ENCODE data around the gene NALCN. TPM values are rescaled to one million over a fixed set of nuclear protein-coding genes. Genes with fewer than 3 reads are reported as not detected.

The NALCN gene
- total RNA-seq, 2 donors from 2014 or later: 0.11 TPM; not detected in 1

- Histone ChIP-seq H3K9me3 (ENCODE audit: control insufficient read depth, low read length) (no peaks in the 10 kb centered on the region), H3K4me1 (ENCODE audit: control insufficient read depth, insufficient read depth, low read length) (no peaks in the 10 kb centered on the region), H3K36me3 (ENCODE audit: control insufficient read depth, insufficient read depth, low read length) (no peaks in the 10 kb centered on the region), H3K9ac (ENCODE audit: extremely low read depth, low read length, poor library complexity, severe bottlenecking) (no peak overlapping the region), H3K27me3 (ENCODE audit: control insufficient read depth, insufficient read depth, low read length, poor library complexity, severe bottlenecking) (no peaks in the 10 kb centered on the region), H3K4me3 (ENCODE audit: low read length) (no peak overlapping the region), H3K27ac (ENCODE audit: low read depth, low read length) (no peak overlapping the region)
- WGBS, 2 experiments (ENCODE audit: insufficient coverage in 1 of 2, insufficient read length in 1 of 2): 100% methylated on average over 1 of the region's 1 CpG; no CpG with 5 or more reads in 1 of the 2 experiments
- DNase-seq: no peak
- no peaks in the 10 kb centered on the region for H3K4me1 Mint-ChIP-seq
- TF ChIP-seq, protein P1, sequence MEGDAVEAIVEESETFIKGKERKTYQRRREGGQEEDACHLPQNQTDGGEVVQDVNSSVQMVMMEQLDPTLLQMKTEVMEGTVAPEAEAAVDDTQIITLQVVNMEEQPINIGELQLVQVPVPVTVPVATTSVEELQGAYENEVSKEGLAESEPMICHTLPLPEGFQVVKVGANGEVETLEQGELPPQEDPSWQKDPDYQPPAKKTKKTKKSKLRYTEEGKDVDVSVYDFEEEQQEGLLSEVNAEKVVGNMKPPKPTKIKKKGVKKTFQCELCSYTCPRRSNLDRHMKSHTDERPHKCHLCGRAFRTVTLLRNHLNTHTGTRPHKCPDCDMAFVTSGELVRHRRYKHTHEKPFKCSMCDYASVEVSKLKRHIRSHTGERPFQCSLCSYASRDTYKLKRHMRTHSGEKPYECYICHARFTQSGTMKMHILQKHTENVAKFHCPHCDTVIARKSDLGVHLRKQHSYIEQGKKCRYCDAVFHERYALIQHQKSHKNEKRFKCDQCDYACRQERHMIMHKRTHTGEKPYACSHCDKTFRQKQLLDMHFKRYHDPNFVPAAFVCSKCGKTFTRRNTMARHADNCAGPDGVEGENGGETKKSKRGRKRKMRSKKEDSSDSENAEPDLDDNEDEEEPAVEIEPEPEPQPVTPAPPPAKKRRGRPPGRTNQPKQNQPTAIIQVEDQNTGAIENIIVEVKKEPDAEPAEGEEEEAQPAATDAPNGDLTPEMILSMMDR (conservative IDR thresholded peaks at IDR 0.05): no peak
- no peaks in the 10 kb centered on the region for H3K9me3 Mint-ChIP-seq
- peaks cover 2% of the 10 kb centered on the region for H3K27me3 Mint-ChIP-seq (ENCODE audit: insufficient read depth)
- H3K36me3 Mint-ChIP-seq (ENCODE audit: low read depth): no peaks in the 10 kb centered on the region
- no peak overlapping the region for H3K27ac Mint-ChIP-seq
- H3K4me3 Mint-ChIP-seq: no peak overlapping the region
These were observed 9.5 kb downstream of the NALCN start for GRCh38 chr13:101406791-101407190.

DNA sequence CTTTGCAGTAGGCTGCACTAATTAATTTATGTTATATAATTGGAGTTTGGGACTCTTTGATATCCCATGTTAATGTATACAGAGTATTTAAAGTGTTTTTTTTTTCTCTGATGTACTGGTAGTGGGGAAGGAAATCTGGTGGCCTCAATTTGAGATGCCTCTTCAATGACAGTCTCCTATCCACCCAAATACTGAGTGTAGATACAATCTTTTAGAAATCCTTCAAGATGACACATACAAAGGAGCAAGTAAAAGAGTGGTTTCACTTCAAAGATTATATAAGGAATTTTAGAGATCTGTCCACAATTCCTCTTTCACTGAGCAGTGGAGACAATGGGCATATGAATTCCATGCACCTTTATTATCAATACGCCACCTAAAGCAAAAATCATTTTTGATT lies 15.1 kb downstream of the NALCN start:
- Mint-ChIP-seq H3K36me3 (ENCODE audit: low read depth) (no peaks in the 10 kb centered on the region), H3K27me3 (ENCODE audit: insufficient read depth) (no peaks in the 10 kb centered on the region), H3K27ac (no peak overlapping the region), H3K4me1 (no peaks in the 10 kb centered on the region), H3K4me3 (no peak overlapping the region), H3K9me3 (no peaks in the 10 kb centered on the region)
- no peaks in the 10 kb centered on the region for H3K9me3 ChIP-seq (ENCODE audit: control insufficient read depth, low read length)
- DNase-seq: no peak
- H3K4me1 ChIP-seq (ENCODE audit: control insufficient read depth, insufficient read depth, low read length): no peaks in the 10 kb centered on the region
- no peaks in the 10 kb centered on the region for H3K27me3 ChIP-seq (ENCODE audit: control insufficient read depth, insufficient read depth, low read length, poor library complexity, severe bottlenecking)
- no peak overlapping the region for H3K4me3 ChIP-seq (ENCODE audit: low read length)
- H3K9ac ChIP-seq (ENCODE audit: extremely low read depth, low read length, poor library complexity, severe bottlenecking): no peak overlapping the region
- no peak overlapping the region for H3K27ac ChIP-seq (ENCODE audit: low read depth, low read length)
- no CpG with 5 or more reads among the region's 1 CpG for WGBS, 2 experiments (ENCODE audit: insufficient coverage in 1 of 2, insufficient read length in 1 of 2)
- no peaks in the 10 kb centered on the region for H3K36me3 ChIP-seq (ENCODE audit: control insufficient read depth, insufficient read depth, low read length)
- TF ChIP-seq, protein P1 (conservative IDR thresholded peaks at IDR 0.05): no peak

GRCh38 chr13:101399365-101399764 lies 16.9 kb downstream of the NALCN start:
- H3K4me1 Mint-ChIP-seq: no peaks in the 10 kb centered on the region
- no peaks in the 10 kb centered on the region for H3K36me3 ChIP-seq (ENCODE audit: control insufficient read depth, insufficient read depth, low read length)
- H3K9me3 ChIP-seq (ENCODE audit: control insufficient read depth, low read length): no peaks in the 10 kb centered on the region
- no peaks in the 10 kb centered on the region for H3K27me3 ChIP-seq (ENCODE audit: control insufficient read depth, insufficient read depth, low read length, poor library complexity, severe bottlenecking)
- no peak overlapping the region for H3K9ac ChIP-seq (ENCODE audit: extremely low read depth, low read length, poor library complexity, severe bottlenecking)
- H3K27ac ChIP-seq (ENCODE audit: low read depth, low read length): no peak overlapping the region
- H3K27me3 Mint-ChIP-seq (ENCODE audit: insufficient read depth): no peaks in the 10 kb centered on the region
- no peak overlapping the region for H3K27ac Mint-ChIP-seq
- no peaks in the 10 kb centered on the region for H3K9me3 Mint-ChIP-seq
- no peaks in the 10 kb centered on the region for H3K4me1 ChIP-seq (ENCODE audit: control insufficient read depth, insufficient read depth, low read length)
- H3K36me3 Mint-ChIP-seq (ENCODE audit: low read depth): no peaks in the 10 kb centered on the region
- no peak for DNase-seq
- TF ChIP-seq, protein P1 (conservative IDR thresholded peaks at IDR 0.05): no peak
- H3K4me3 Mint-ChIP-seq: no peak overlapping the region
- 88% methylated on average over 2 of the region's 2 CpGs; no CpG with 5 or more reads in 1 of the 2 experiments for WGBS, 2 experiments (ENCODE audit: insufficient coverage in 1 of 2, insufficient read length in 1 of 2)
- no peak overlapping the region for H3K4me3 ChIP-seq (ENCODE audit: low read length)
